GM21576 (cell line): Measurements from ENCODE around the gene NAGLU.
"Not testable (repeated sequence)": the region's sequence is repeated elsewhere in the genome, so short reads cannot be mapped to it uniquely, and the experiment has no call there.

Experiments
- ATAC-seq: cut with Tn5 transposase; IDR thresholded peaks from one replicate; pipeline ENCODE4 v1.9.1; 2021; ENCODE audit warnings: mild to moderate bottlenecking, moderate library complexity; ENCODE audit not compliant: unreplicated experiment

The NAGLU gene

DNA sequence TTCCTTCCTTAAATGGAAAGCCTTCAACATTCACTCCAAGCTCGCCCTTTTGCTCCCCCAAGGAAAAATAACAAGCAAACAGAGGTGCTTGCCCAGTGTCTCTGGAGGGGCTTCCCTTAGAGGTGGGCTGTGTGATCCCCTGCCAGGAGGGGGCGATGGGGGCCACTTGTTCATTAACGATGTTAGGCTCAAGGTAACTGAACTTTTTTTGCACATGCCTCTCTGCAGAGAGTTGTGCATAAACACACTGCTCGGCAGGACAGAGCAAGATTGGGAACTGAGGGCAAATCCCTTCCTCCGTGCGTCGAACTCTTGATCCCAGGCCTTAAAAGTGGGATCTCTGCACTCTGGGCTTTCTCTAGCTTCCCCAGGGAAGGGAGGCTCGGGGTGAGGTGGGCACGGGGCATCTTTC, 15.5 kb upstream of the NAGLU start:
- ATAC-seq = no peak

DNA sequence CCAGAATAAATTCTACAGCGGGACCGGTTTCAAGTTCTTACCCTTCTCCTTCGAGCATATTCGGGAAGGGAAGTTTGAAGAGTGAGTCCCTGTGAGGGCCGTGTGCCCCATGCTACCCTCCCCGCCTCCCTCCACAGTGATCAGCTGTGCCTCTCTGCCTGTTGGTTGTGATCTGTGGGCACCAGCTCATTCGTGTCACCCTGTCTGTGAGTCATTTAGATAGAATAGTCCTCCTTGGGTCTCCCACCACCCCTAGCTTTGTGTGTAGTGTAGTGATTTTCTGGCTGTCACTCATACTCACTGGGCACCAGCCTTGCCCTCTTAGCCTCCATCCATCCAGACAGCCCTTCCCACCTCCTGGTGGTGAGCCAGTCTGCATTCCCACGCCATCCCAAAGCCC, 15.0 kb upstream of the NAGLU start:
- ATAC-seq = no peak

DNA sequence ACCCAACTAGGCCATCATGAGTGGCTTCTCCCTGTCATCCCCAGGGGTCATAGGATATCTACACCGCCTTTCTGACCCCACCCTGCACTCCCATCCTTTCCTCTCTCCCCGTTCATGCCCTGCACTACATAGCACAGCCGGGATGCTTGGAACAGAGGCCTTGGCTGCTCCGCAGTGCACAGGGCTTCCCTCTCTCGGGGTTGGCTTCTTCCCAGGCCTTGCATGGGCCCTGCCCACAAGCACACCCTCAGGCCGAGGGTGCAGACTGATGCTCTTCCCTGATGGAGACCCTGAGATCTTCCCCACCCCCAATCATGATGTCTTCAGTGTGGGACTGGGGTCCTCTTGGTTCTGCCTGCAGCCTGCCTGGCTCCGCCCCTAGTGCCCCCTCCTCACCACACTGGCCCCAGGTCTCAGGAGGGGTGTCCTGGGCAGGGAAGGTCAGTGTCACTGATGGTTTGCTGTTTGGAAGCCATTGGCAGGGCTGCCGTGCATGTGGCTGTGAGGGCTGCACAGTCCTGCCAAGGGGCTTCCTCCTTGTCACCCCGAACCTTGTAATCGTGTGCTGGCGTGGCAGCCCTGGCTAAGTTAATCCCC, 14.3 kb upstream of the NAGLU start:
- no peak for ATAC-seq

GRCh38 chr17:42522263-42522790, 13.7 kb upstream of the NAGLU start:
- ATAC-seq = no peak

DNA sequence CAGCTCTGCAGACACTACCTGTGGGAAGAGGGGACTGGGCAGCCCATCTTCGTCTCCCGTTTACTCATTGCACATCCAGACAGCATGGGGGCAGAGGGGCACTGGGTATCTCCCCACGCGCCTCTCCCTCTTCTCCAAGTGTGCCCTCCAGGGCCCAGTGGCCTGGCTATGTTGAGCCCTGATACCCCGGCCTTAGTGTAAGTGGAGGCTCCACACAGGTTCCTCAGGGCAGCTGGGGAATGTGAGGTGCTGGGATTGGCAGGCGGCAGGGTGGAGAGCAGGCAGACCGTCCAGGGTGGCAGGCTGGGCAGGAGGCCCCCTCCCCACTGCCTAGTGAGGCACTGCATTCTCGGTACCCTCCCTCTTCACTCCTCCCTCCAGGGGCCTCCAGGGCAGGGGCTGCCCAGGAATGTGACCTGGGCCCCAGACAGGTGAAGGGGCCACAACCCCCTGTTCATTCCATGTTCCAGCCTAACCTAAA, 13.2 kb upstream of the NAGLU start:
- ATAC-seq = no peak

GRCh38 chr17:42525221-42525620, 10.8 kb upstream of the NAGLU start:
- ATAC-seq = no peak

DNA sequence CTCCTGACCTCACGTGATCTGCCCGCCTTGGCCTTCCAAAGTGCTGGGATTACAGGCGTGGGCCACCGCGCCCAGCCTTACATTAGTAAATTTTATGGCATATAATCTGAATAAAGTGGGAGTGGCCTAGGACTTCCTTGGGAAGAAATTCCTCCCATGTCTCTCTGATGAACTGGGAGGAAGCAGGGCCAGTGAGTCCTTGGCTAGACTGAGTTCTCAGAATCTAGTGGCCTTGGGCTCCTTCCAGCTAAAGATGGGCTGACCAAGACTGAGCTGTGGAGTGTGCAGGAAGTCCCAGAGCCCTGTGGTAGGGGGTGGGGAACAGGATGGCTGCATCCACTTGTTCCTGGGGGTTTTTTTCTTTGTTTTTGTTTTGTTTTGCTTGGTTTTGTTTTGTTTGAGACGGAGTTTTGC, 10.0 kb upstream of the NAGLU start:
- ATAC-seq = no peak

DNA sequence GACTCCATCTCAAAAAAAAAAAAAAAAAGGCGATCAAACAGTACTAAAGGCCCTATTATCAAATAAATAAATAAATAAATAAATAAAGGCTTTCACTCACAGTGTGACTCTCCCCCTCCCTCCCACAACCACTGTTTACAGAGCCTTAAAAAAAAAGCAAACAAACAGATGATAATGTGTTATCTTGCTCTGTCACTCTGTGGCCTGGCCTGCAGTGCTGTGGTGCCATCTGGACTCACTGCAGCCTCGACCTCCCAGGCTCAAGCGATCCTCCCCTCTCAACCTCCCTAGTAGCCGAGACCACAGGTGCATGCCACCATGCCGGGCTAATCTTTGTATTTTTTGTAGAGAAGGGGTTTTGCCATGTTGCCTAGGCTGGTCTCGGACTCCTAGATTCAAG, 8.1 kb upstream of the NAGLU start:
- ATAC-seq = no peak

DNA sequence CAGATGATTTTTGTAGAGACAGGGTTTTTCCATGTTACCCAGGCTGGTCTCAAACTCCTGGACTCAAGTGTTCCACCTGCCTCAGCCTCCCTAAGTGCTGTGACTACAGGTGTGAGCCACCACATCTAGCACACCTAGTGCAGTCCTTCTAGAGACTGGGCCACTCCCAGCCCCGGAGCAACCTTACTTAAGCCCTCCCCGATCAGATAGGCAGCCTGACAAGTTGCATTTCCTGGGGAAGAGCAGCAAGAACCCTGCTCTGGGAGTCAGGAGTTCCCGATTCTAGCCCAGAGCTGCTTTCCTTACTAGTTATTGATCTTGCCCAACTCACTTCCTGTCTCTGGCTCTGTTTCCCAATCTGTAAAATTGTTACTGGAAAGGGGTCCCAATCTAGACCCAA, 7.0 kb upstream of the NAGLU start:
- ATAC-seq = no peak

- ATAC-seq = no peak
These were observed 5.0 kb upstream of the NAGLU start for GRCh38 chr17:42530952-42531454.

DNA sequence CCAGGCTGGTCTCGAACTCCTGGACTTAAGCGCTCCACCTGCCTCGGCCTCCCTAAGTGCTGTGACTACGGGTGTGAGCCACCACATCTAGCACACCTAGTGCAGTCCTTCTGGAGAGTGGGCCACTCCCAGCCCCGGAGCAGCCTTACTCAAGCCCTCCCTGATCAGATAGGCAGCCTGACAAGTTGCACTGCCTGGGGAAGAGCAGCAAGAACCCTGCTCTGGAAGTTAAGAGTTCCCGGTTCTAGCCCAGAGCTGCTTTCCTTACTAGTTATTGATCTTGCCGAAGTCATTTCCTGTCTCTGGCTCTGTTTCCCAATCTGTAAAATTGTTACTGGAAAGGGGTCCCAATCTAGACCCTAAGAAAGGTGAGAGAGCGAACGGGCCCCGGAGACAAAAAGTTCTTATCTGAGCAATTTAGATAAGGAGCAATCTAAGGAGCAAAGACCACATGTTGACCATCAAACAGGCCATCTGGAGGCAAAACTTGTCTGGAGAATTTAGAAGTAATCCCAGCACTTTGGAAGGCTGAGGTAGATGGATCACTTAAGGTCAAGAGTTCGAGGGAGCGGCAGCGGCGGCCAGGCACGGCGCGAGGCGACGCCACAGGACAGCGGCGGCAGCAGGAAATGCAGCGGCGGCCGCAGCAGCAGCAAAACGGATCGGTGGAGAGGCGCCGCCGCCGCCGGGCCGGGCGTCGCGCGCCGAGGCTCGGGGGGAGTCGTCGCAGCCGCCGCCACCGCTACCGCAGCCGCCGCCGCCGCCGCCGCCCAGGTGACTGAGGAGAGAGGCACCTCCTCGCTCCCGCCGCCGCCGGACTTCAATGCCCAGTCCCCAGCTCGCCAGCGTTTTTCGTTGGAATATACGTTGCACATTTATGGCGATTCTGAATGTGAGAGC, 4.3 kb upstream of the NAGLU start:
- ATAC-seq = no peak

DNA sequence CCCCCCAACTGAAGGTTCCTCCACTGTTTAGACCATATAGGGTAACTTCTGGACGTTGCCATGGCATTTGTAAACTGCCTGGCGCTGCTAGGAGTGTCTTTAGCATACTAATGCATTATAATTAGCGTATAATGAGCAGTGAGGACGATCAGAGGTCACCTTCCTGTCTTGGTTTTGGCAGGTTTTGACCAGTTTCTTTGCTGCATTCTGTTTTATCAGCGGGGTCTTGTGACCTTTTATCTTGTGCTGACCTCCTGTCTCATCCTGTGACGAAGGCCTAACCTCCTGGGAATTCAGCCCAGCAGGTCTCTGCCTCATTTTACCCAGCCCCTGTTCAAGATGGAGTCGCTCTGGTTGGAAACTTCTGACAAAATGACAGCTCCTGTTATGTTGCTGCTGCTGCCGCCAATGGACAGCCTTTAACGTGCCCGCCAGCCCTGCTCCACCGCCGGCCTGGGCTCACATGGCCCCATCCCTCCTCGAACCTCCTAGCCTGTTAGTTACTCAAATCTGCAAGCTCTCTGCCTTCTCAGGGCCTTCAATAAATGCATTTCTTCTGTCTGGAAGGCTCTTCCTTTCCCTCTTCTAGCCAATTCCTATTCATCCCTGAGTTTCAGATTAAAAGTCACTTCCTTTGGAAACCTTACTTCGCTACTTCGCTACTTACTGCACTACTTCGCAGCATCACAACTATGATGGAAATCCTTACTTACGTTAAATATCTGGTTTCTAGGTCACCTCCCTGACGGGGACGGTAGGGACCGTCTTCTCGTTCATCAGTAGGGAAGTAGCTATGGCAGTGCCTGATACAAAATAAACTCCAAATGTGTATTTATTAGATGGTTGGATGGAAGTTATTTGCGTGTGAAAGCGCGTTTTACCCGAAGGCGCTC, 640 bp upstream of the NAGLU start:
- no peak for ATAC-seq

DNA sequence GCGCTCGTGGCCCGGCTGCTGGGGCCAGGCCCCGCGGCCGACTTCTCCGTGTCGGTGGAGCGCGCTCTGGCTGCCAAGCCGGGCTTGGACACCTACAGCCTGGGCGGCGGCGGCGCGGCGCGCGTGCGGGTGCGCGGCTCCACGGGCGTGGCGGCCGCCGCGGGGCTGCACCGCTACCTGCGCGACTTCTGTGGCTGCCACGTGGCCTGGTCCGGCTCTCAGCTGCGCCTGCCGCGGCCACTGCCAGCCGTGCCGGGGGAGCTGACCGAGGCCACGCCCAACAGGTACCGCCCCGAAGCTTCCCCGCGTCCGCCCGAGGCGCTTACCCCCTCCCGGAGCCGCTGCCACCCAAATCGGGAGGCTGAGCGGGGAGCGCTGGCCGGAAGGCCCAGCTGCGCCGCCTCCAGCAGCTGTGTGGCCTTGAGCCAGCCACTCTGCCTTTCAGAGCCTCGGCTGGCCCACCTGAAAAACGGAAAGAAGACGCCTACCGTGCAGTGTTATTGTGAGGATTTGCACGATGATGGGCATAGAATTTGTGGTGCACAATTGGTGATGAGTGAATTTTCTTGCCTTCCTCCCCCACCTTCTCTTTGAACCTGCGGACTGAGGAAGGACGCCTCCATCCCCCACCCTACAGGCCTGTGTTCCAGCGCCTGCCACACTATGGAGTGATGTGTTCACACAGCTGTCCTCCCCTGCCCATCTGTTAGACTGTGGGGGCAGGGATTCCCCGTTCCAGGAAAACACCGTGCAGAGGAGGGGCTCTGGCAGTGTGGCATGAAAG, 523 bp downstream of the NAGLU start:
- ATAC-seq = peak; percentile 63

GRCh38 chr17:42537156-42537805, 1.2 kb downstream of the NAGLU start:
- ATAC-seq = no peak

DNA sequence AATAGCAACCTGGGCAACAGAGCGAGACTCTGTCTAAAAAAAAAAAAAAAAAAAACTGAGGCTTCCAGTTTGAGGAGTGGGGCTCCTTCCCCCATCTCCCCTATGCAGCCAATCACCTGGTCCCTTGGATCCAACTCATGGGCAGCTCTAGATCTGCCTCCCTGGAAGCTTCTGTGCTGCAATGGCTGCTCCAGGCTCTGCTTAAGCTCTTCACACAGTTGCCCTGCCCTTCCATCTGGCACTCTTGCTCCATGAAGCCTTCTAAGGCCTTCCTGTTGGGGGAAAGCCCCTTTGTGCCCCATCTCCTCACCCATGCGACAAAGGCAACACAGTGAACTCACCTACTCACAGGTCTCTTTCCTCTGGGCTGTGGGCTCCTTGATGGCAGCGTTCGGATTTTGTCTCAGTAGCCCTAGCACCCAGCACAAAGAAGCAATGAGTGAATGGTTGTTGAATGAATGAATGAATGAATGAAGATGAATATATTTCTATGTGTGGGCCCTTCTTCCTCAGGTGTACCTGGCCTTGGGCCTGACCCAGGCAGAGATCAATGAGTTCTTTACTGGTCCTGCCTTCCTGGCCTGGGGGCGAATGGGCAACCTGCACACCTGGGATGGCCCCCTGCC, 1.9 kb downstream of the NAGLU start:
- no peak for ATAC-seq

DNA sequence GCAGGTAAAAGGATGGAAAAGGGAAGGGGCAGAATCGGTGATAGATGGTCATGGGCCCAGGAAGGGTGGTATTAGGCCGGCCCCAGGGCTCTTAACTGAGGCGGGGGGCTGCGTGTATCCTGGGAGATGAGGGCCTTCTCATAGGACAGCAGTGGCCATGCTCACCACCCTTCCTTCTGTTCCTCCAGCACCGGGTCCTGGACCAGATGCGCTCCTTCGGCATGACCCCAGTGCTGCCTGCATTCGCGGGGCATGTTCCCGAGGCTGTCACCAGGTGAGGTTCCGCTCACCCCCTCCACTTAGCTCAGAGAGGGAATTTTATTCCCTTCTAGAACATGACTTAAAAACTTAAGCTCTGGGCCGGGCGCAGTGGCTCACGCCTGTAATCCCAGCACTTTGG, 2.4 kb downstream of the NAGLU start:
- ATAC-seq = no peak

DNA sequence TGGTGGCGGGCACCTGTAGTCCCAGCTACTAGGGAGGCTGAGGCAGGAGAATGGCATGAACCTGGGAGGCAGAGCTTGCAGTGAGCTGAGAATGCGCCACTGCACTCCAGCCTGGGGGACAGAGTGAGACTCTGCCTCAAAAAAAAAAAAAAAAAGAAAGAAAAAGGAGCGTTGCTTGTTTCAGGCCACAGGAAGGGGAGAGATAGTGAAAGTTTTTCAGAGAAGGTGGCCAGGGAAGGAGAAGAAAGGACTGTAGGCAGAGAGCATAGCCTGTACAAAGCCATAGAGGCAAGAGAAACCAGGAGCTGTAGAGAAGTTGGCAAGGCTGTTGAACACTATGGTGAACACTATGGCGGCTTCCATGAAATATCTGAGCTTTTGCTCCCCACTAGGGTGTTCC, 4.5 kb downstream of the NAGLU start:
- ATAC-seq = not testable (repeated sequence)

GRCh38 chr17:42541041-42541833, 5.2 kb downstream of the NAGLU start:
- no peak for ATAC-seq
